Measurements from ENCODE around the gene DHRS7B.
"Not testable (repeated sequence)": the region's sequence is repeated elsewhere in the genome, so short reads cannot be mapped to it uniquely, and the experiment has no call there.

Gene DHRS7B

DNA sequence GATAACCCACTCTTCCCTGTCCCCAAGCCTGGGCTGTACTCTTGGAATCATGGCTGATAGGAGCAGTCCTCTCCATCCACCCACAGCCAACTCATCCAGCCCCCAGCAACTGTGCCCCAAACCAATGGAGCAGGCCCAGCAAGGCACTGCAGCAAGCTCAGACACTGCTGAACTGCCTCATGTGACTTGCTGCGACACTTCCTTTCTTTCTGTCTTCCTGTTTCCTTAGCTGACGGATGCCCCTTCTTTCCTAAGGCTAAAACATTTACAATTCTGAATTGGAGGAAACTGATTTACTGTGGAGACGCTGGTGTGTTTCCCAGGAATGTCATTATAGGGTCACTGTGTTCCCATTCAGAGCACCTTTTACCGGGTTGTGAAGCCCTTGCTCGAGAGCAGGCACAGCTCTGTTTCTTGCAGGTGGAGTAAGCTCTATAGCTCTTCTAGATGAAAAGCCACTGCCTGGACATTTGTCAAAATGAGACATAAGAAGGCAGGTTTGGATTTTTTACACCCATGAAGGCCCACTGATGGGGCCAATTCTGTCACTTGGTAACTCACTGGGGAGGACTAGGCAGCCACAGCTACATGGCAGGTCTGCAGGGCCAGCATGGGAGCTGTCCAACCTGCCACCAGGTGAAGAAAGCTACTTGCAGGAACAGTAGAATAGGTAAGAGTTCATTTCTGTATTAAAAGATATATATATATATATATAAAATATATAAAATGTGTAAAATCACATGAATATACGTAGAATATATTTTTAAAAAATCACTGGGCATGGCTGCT lies 59.8 kb downstream of the DHRS7B start:
- no peak overlapping the region for H2AFZ ChIP-seq (ENCODE audit: low read depth, low read length)
- no peaks in the 10 kb centered on the region for H3K27me3 ChIP-seq (ENCODE audit: low read depth, low read length)
- H4K20me1 ChIP-seq (ENCODE audit: insufficient read depth, low read length) = no peaks in the 10 kb centered on the region
- H3K4me1 ChIP-seq (ENCODE audit: low read length) = no peaks in the 10 kb centered on the region
- H3K36me3 ChIP-seq (replicated peaks; ENCODE audit: low read depth, low read length) = no peaks in the 10 kb centered on the region
- H3K27ac ChIP-seq (ENCODE audit: low read length) = no peak overlapping the region
- no peak for TF ChIP-seq EZH2phosphoT487 (IDR thresholded peaks at IDR 0.05; ENCODE audit: low read depth)
- TF ChIP-seq, protein P1, sequence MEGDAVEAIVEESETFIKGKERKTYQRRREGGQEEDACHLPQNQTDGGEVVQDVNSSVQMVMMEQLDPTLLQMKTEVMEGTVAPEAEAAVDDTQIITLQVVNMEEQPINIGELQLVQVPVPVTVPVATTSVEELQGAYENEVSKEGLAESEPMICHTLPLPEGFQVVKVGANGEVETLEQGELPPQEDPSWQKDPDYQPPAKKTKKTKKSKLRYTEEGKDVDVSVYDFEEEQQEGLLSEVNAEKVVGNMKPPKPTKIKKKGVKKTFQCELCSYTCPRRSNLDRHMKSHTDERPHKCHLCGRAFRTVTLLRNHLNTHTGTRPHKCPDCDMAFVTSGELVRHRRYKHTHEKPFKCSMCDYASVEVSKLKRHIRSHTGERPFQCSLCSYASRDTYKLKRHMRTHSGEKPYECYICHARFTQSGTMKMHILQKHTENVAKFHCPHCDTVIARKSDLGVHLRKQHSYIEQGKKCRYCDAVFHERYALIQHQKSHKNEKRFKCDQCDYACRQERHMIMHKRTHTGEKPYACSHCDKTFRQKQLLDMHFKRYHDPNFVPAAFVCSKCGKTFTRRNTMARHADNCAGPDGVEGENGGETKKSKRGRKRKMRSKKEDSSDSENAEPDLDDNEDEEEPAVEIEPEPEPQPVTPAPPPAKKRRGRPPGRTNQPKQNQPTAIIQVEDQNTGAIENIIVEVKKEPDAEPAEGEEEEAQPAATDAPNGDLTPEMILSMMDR (IDR thresholded peaks at IDR 0.05; ENCODE audit: low read depth, low read length) = no peak
- H3K9ac ChIP-seq (ENCODE audit: low read length) = no peak overlapping the region
- H3K9me3 ChIP-seq (ENCODE audit: insufficient read depth, low read length) = no peaks in the 10 kb centered on the region
- H3K79me2 ChIP-seq (ENCODE audit: low read length) = no peaks in the 10 kb centered on the region
- H3K4me3 ChIP-seq (ENCODE audit: low read length) = no peak overlapping the region
- no peak overlapping the region for H3K4me2 ChIP-seq (ENCODE audit: low read length)

DNA sequence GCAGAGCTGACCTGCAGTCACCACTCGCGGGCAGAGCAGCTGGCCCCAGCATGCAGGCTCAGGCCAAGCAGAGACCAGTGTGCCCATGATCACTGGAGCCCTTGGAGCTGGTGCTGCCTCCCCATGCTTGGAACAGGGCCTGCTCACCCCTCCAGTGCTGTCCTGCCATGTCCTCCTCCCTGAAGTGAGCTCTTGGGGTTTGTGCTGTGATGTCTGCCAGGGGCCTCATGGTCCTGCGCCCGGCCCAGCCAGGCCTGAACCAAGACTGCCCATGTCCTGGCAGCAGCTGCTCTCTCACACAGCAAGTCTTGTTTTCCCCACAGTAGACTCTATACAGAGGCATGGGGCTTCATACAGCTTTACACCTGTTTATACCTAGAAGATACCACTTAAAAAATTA lies 62.6 kb downstream of the DHRS7B start:
- TF ChIP-seq EZH2phosphoT487 (IDR thresholded peaks at IDR 0.05; ENCODE audit: low read depth) = no peak
- TF ChIP-seq, protein P1 (IDR thresholded peaks at IDR 0.05; ENCODE audit: low read depth, low read length) = no peak
- Histone ChIP-seq H3K4me3 (ENCODE audit: low read length) (no peak overlapping the region), H3K36me3 (replicated peaks; ENCODE audit: low read depth, low read length) (no peaks in the 10 kb centered on the region)

DNA sequence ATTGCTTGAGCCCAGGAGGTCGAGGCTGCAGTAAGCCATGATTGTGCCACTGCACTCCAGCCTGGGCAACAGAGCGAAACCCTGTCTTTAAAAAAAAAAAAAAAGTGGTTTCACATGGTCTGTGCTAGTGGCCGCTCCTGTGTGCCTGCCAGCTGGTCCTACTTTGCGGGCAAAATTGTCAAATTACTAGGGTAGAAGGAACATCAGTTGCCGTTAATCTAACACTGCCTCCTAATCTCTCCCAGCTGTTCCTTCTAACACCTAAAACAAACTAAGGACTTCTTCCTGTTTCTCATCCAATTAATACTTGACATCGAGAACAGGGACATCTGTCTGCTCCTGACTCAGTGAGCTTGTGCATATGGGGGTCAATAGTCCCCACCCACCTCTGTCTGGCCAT lies 63.3 kb downstream of the DHRS7B start:
- Histone ChIP-seq H3K27me3 (ENCODE audit: low read depth, low read length) (no peaks in the 10 kb centered on the region), H3K4me1 (ENCODE audit: low read length) (no peaks in the 10 kb centered on the region), H3K36me3 (replicated peaks; ENCODE audit: low read depth, low read length) (no peaks in the 10 kb centered on the region), H3K9ac (ENCODE audit: low read length) (no peak overlapping the region), H3K4me3 (ENCODE audit: low read length) (no peak overlapping the region), H3K27ac (ENCODE audit: low read length) (no peak overlapping the region), H3K9me3 (ENCODE audit: insufficient read depth, low read length) (no peaks in the 10 kb centered on the region), H4K20me1 (ENCODE audit: insufficient read depth, low read length) (no peaks in the 10 kb centered on the region), H3K79me2 (ENCODE audit: low read length) (no peaks in the 10 kb centered on the region), H3K4me2 (ENCODE audit: low read length) (no peak overlapping the region), H2AFZ (ENCODE audit: low read depth, low read length) (no peak overlapping the region)
- TF ChIP-seq, protein P1 (IDR thresholded peaks at IDR 0.05; ENCODE audit: low read depth, low read length) = no peak
- no peak for TF ChIP-seq EZH2phosphoT487 (IDR thresholded peaks at IDR 0.05; ENCODE audit: low read depth)

More for the DNA sequence above, 62.6 kb downstream of the DHRS7B start:
- Histone ChIP-seq H4K20me1 (ENCODE audit: insufficient read depth, low read length) (no peaks in the 10 kb centered on the region), H3K4me2 (ENCODE audit: low read length) (no peak overlapping the region), H2AFZ (ENCODE audit: low read depth, low read length) (no peak overlapping the region), H3K79me2 (ENCODE audit: low read length) (no peaks in the 10 kb centered on the region), H3K9ac (ENCODE audit: low read length) (no peak overlapping the region), H3K27ac (ENCODE audit: low read length) (no peak overlapping the region), H3K27me3 (ENCODE audit: low read depth, low read length) (no peaks in the 10 kb centered on the region), H3K4me1 (ENCODE audit: low read length) (no peaks in the 10 kb centered on the region), H3K9me3 (ENCODE audit: insufficient read depth, low read length) (no peaks in the 10 kb centered on the region)

DNA sequence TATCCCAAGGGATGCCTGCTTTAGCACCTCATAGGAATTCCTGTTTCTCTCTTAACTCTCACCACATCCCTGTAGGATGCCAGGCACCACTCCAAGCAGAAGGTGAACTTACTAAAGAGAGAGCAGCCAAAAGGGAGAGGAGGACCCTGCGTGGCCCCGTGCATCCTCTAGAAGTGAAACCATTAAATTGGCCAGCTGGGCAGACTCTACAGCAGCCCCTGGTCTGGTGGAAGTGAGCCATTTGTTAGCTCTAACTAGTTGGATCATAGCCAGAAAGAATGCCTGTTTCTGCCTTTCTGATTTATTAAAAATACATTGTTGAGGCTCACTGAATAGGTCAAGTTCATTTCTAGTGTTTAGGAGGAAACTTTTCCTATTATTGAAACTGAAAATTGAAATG lies 64.9 kb downstream of the DHRS7B start:
- Histone ChIP-seq H3K9me3 (ENCODE audit: insufficient read depth, low read length) (no peaks in the 10 kb centered on the region), H3K4me3 (ENCODE audit: low read length) (no peak overlapping the region), H3K79me2 (ENCODE audit: low read length) (no peaks in the 10 kb centered on the region), H3K27me3 (ENCODE audit: low read depth, low read length) (no peaks in the 10 kb centered on the region), H3K4me1 (ENCODE audit: low read length) (no peaks in the 10 kb centered on the region), H3K4me2 (ENCODE audit: low read length) (no peak overlapping the region), H3K9ac (ENCODE audit: low read length) (no peak overlapping the region), H3K36me3 (replicated peaks; ENCODE audit: low read depth, low read length) (no peaks in the 10 kb centered on the region), H4K20me1 (ENCODE audit: insufficient read depth, low read length) (no peaks in the 10 kb centered on the region), H2AFZ (ENCODE audit: low read depth, low read length) (no peak overlapping the region), H3K27ac (ENCODE audit: low read length) (no peak overlapping the region)
- TF ChIP-seq, protein P1 (IDR thresholded peaks at IDR 0.05; ENCODE audit: low read depth, low read length) = no peak
- no peak for TF ChIP-seq EZH2phosphoT487 (IDR thresholded peaks at IDR 0.05; ENCODE audit: low read depth)

DNA sequence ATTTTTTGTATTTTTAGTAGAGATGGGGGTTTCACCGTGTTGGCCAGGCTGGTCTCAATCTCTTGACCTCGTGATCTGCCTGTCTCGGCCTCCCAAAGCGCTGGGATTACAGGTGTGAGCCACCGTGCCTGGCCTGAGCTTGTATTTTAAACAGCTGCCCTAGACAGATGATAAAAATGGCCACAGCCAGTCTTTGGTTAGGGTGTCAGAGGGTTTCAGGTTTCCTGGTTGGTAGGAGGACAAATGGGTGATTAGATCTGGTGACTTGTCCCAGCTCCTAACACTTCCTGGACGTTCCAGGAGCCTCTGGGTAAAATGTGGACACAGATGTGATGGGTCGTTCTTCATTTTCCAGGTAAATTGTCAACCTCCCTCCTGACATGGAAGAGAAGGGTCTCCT lies 65.7 kb downstream of the DHRS7B start:
- H3K4me3 ChIP-seq (ENCODE audit: low read length); H3K27ac ChIP-seq (ENCODE audit: low read length); H4K20me1 ChIP-seq (ENCODE audit: insufficient read depth, low read length); H3K4me1 ChIP-seq (ENCODE audit: low read length); H3K27me3 ChIP-seq (ENCODE audit: low read depth, low read length); H2AFZ ChIP-seq (ENCODE audit: low read depth, low read length); H3K36me3 ChIP-seq (replicated peaks; ENCODE audit: low read depth, low read length); H3K79me2 ChIP-seq (ENCODE audit: low read length); H3K9me3 ChIP-seq (ENCODE audit: insufficient read depth, low read length); H3K4me2 ChIP-seq (ENCODE audit: low read length); H3K9ac ChIP-seq (ENCODE audit: low read length): not testable (repeated sequence)
